OCI-LY3 (cell line): ENCODE data around the gene AGBL3.

ENCODE experiments used
- H2AFZ ChIP-seq: fragments of 200-600, 300-600 bp; shearing (Covaris generic); 2 replicates; pipeline ENCODE4 v1.6.0; 2014; ENCODE audit warnings: antibody characterized with exemption, low read depth, low read length
- H3K27ac ChIP-seq: fragments of 200-600, 300-600 bp; sonication (generic); 2 replicates; pipeline ENCODE4 v1.5.1; 2014; ENCODE audit warnings: mild to moderate bottlenecking, low read length, moderate library complexity, mixed read lengths
- H3K27me3 ChIP-seq: fragments of 200-600, 300-600 bp; sonication (generic); 2 replicates; pipeline ENCODE4 v1.6.1; 2014; ENCODE audit warnings: low read depth, low read length, mixed read lengths
- H3K36me3 ChIP-seq: fragments of 200-600, 300-600 bp; sonication (generic); replicated peaks from 2 replicates; pipeline ENCODE3; 2014; ENCODE audit warnings: low read depth, low read length, mixed read lengths
- H3K4me1 ChIP-seq: fragments of 300-600, 200-600 bp; sonication (generic); 2 replicates; pipeline ENCODE4 v1.6.1; 2014; ENCODE audit warnings: low read length, mixed read lengths
- H3K4me2 ChIP-seq: fragments of 200-600, 300-600 bp; sonication (generic); 2 replicates; pipeline ENCODE4 v1.6.1; 2014; ENCODE audit warnings: low read length, mixed read lengths
- H3K4me3 ChIP-seq: fragments of 300-600, 200-600 bp; sonication (generic); 2 replicates; pipeline ENCODE4 v1.5.1; 2014; ENCODE audit warnings: antibody characterized with exemption, mild to moderate bottlenecking, low read length, moderate library complexity
- H3K79me2 ChIP-seq: fragments of 300-600, 200-600 bp; shearing (Covaris generic); 2 replicates; pipeline ENCODE4 v1.6.1; 2014; ENCODE audit warnings: mild to moderate bottlenecking, low read length, mixed read lengths
- H3K9ac ChIP-seq: fragments of 300-600, 200-600 bp; shearing (Covaris generic); 2 replicates; pipeline ENCODE4 v1.6.0; 2014; ENCODE audit warnings: mild to moderate bottlenecking, low read length, moderate library complexity
- H3K9me3 ChIP-seq: fragments of 200-600, 300-600 bp; shearing (Covaris generic); 2 replicates; pipeline ENCODE4 v1.6.1; 2014; ENCODE audit warnings: low read length, mixed read lengths; ENCODE audit not compliant: insufficient read depth
- H4K20me1 ChIP-seq: fragments of 200-600, 300-600 bp; sonication (generic); 2 replicates; pipeline ENCODE4 v1.6.1; 2016; ENCODE audit warnings: low read length, mixed read lengths; ENCODE audit not compliant: insufficient read depth
- CTCF ChIP-seq: fragments of 200-600, 300-600 bp; sonication (generic); IDR thresholded peaks from 2 replicates; pipeline ENCODE4 v1.5.1; 2014; ENCODE audit warnings: antibody characterized with exemption, low read length, low read depth
- EZH2phosphoT487 ChIP-seq: fragments of 200-600 bp; shearing (Covaris generic); IDR thresholded peaks from 2 replicates; pipeline ENCODE4 v1.6.1; 2018; ENCODE audit warnings: antibody characterized with exemption, mixed run types, low read depth

AGBL3 gene

DNA sequence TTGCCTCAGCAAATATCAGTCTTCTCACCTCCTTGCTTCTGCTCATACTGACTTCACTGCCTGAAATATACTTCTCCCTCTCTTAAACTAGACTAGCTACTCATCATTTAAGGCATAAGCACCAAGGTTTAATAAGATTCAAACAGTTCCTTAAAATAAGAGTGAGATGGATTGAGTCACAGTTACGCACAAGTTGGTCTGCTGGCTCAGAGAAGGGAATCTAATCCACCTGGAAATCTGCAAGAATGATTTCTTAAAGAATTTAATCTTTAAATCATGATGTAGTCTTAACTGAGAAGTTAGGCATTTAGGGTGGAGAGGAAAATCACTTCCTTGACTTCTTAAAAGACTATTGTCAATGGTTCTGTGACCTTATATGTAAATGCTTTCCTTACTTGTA, 105.4 kb downstream of the AGBL3 start:
- no peaks in the 10 kb centered on the region for H4K20me1 ChIP-seq
- TF ChIP-seq EZH2phosphoT487 (no peak), CTCF (no peak)
- H3K4me3 ChIP-seq, result no peak overlapping the region
- H3K79me2 ChIP-seq, result no peaks in the 10 kb centered on the region
- no peak overlapping the region for H2AFZ ChIP-seq
- H3K27me3 ChIP-seq, result peaks cover 3% of the 10 kb centered on the region; the same call in 1 of the 2 replicates
- H3K9ac ChIP-seq, result no peak overlapping the region
- H3K36me3 ChIP-seq, result no peaks in the 10 kb centered on the region
- no peaks in the 10 kb centered on the region for H3K9me3 ChIP-seq
- H3K4me1 ChIP-seq, result no peaks in the 10 kb centered on the region
- no peak overlapping the region for H3K27ac ChIP-seq
- no peak overlapping the region for H3K4me2 ChIP-seq

DNA sequence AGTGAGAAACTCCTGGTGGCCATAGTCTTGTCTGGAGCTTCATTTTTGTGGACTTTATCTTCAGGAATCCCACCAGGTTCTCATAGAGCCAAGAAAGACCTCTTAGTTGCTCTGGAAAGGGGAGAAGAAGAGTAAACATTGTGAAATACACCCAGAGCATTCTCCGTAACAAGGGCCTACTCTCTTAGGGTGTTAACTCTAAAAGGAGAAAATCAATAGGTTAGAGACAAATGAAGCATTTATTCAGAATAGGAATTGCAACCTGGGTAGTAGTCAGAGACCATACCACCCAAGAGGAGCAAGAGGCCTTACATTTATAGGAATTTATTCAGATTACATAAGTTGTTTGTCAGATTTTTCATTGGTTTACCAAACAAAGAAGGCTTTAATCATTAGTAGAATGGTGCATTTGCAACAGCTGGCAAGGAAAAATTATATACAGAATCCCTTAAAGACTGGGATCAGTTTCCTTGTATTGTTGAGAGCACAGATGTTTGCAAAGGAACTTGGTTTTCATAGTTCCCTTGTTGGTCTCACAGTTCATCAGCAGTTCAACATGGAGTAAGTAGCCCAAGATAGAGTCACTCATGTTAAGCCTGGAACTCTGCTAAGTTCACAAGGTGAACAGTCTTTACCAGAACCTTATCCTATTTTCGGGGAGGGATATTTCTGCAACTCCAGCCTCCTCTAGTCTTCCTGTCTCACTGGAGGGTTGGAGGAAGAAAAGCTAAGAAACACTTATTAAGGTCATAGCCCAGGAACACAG, 108.3 kb downstream of the AGBL3 start:
- no peaks in the 10 kb centered on the region for H3K36me3 ChIP-seq
- no peak overlapping the region for H3K4me2 ChIP-seq
- no peak overlapping the region for H3K27ac ChIP-seq
- no peak overlapping the region for H3K9ac ChIP-seq
- peaks cover 20% of the 10 kb centered on the region; the same call in 1 of the 2 replicates for H3K27me3 ChIP-seq
- H3K4me1 ChIP-seq, result no peaks in the 10 kb centered on the region
- H3K9me3 ChIP-seq, result no peaks in the 10 kb centered on the region
- H3K79me2 ChIP-seq, result no peaks in the 10 kb centered on the region
- no peak overlapping the region for H3K4me3 ChIP-seq
- H4K20me1 ChIP-seq, result no peaks in the 10 kb centered on the region
- H2AFZ ChIP-seq, result no peak overlapping the region
- TF ChIP-seq CTCF (no peak), EZH2phosphoT487 (no peak)

DNA sequence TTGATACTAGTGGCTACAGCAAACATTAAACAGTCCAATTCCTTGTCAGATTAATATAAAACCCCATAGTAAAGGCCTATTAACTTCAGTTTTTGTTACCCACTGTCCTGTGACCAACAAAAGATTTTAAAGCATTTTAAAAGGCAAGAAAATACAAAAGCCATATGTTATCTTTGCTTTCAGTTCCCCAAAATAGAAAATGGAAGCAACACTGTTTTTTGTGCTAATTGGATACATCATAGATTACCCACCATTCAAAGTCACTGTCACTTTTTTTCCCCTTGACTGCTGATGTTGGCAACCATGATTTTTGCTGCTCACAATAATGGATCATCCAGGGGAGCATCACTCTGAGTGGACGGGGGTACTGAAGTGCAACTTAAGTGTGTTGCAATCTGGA, 109.1 kb downstream of the AGBL3 start:
- Histone ChIP-seq H3K4me2 (no peak overlapping the region), H2AFZ (no peak overlapping the region), H3K9me3 (no peaks in the 10 kb centered on the region), H3K36me3 (no peaks in the 10 kb centered on the region), H3K9ac (no peak overlapping the region), H3K27me3 (peaks cover 20% of the 10 kb centered on the region; the same call in 1 of the 2 replicates), H3K79me2 (no peaks in the 10 kb centered on the region), H3K4me1 (no peaks in the 10 kb centered on the region), H3K27ac (no peak overlapping the region), H3K4me3 (no peak overlapping the region), H4K20me1 (no peaks in the 10 kb centered on the region)
- no peak for TF ChIP-seq EZH2phosphoT487
- TF ChIP-seq CTCF, result no peak

- Histone ChIP-seq H3K9me3 (no peaks in the 10 kb centered on the region), H3K4me1 (no peaks in the 10 kb centered on the region), H3K27ac (no peak overlapping the region), H3K9ac (no peak overlapping the region), H4K20me1 (no peaks in the 10 kb centered on the region), H2AFZ (no peak overlapping the region), H3K79me2 (no peaks in the 10 kb centered on the region), H3K4me2 (no peak overlapping the region), H3K36me3 (no peaks in the 10 kb centered on the region), H3K4me3 (no peak overlapping the region), H3K27me3 (peaks cover 26% of the 10 kb centered on the region; the same call in 1 of the 2 replicates)
- TF ChIP-seq EZH2phosphoT487 (no peak), CTCF (no peak)
Measured at GRCh38 chr7:135098391-135098790, 112.1 kb downstream of the AGBL3 start.
